Neuronal stem cell (in vitro differentiated cells): ENCODE data around the gene SLC9A5.

Source experiments
- DNase-seq: peaks from one replicate; pipeline ENCODE4 v3.0.0-alpha.2; 2013; ENCODE audit warnings: low spot score
- H2AFZ ChIP-seq: one replicate; pipeline ENCODE4 v1.6.1; 2013; ENCODE audit warnings: mild to moderate bottlenecking, low read length, inconsistent platforms
- H2AK5ac ChIP-seq: 2 replicates; pipeline ENCODE4 v1.6.1; 2013; ENCODE audit warnings: low read depth, mild to moderate bottlenecking, inconsistent platforms, low read length, moderate library complexity, mixed read lengths
- H2BK120ac ChIP-seq: 2 replicates; pipeline ENCODE4 v1.6.1; 2013; ENCODE audit warnings: low read depth, mild to moderate bottlenecking, inconsistent platforms, low read length, moderate library complexity, mixed read lengths
- H2BK12ac ChIP-seq: one replicate; pipeline ENCODE4 v1.6.1; 2013; ENCODE audit warnings: low read length, inconsistent platforms
- H2BK15ac ChIP-seq: 2 replicates; pipeline ENCODE4 v1.6.1; 2013; ENCODE audit warnings: mild to moderate bottlenecking, low read length, inconsistent platforms, mixed read lengths
- H2BK5ac ChIP-seq: one replicate; pipeline ENCODE4 v1.6.1; 2013; ENCODE audit warnings: inconsistent platforms, mild to moderate bottlenecking, low read length, moderate library complexity
- H3K14ac ChIP-seq: one replicate; pipeline ENCODE4 v1.6.1; 2013; ENCODE audit warnings: low read length, inconsistent platforms
- H3K18ac ChIP-seq: 2 replicates; pipeline ENCODE4 v1.6.1; 2013; ENCODE audit warnings: low read length, inconsistent platforms
- H3K23ac ChIP-seq: 2 replicates; pipeline ENCODE4 v1.6.1; 2013; ENCODE audit warnings: low read depth, mild to moderate bottlenecking, mixed read lengths, low read length, inconsistent platforms; ENCODE audit not compliant: poor library complexity
- H3K27ac ChIP-seq: replicated peaks from 3 replicates; pipeline ENCODE4 v1.5.1; 2013; ENCODE audit warnings: low read length, inconsistent platforms
- H3K27me3 ChIP-seq, 3 experiments: 2 replicates each; pipeline ENCODE4 v1.6.1; 2013; ENCODE audit warnings: low read length in 3 of 3, mild to moderate bottlenecking in 2 of 3, inconsistent platforms in 1 of 3, low read depth in 1 of 3, mixed read lengths in 1 of 3, moderate library complexity in 1 of 3; ENCODE audit not compliant: control insufficient read depth in 3 of 3, insufficient read depth in 3 of 3
- H3K36me3 ChIP-seq, 2 donors: replicated peaks in 1 of 2; 2 replicates each; pipeline ENCODE4 v1.6.1; 2013; ENCODE audit warnings: low read length in 2 of 2; ENCODE audit not compliant: control insufficient read depth in 2 of 2, insufficient read depth in 2 of 2
- H3K4ac ChIP-seq: 2 replicates; pipeline ENCODE4 v1.6.1; 2013; ENCODE audit warnings: inconsistent platforms, mild to moderate bottlenecking, low read length, moderate library complexity
- H3K4me1 ChIP-seq, 2 donors: 1 replicate in 1 of 2; 2 replicates in 1 of 2; pipeline ENCODE4 v1.6.1; 2013; ENCODE audit warnings: low read length in 2 of 2, low read depth in 1 of 2; ENCODE audit not compliant: control insufficient read depth in 2 of 2, insufficient read depth in 1 of 2
- H3K4me2 ChIP-seq: one replicate; pipeline ENCODE4 v1.6.1; 2013; ENCODE audit warnings: mild to moderate bottlenecking, low read length, inconsistent platforms; ENCODE audit not compliant: insufficient read depth, poor library complexity, severe bottlenecking
- H3K4me3 ChIP-seq, 2 donors: 2 replicates each; pipeline ENCODE4 v1.5.1; 2013; ENCODE audit warnings: low read length in 2 of 2, mild to moderate bottlenecking in 2 of 2, inconsistent platforms in 1 of 2, moderate library complexity in 1 of 2
- H3K79me1 ChIP-seq: one replicate; pipeline ENCODE4 v1.6.1; 2013; ENCODE audit warnings: low read depth, mild to moderate bottlenecking, inconsistent platforms, low read length, moderate library complexity
- H3K9ac ChIP-seq: one replicate; pipeline ENCODE4 v1.6.1; 2013; ENCODE audit warnings: mild to moderate bottlenecking, low read depth, low read length, inconsistent platforms; ENCODE audit not compliant: poor library complexity
- H3K9me3 ChIP-seq, 2 donors: replicated peaks in 1 of 2; 2 replicates each; pipeline versions ENCODE3 to v1.6.1; 2013; ENCODE audit warnings: low read length in 2 of 2, mild to moderate bottlenecking in 2 of 2, inconsistent platforms in 1 of 2, low read depth in 1 of 2, mixed read lengths in 1 of 2, moderate library complexity in 1 of 2; ENCODE audit not compliant: control insufficient read depth in 2 of 2, insufficient read depth in 1 of 2
- H4K8ac ChIP-seq: one replicate; pipeline ENCODE4 v1.6.1; 2013; ENCODE audit warnings: low read depth, mild to moderate bottlenecking, inconsistent platforms, low read length, moderate library complexity
- H4K91ac ChIP-seq: one replicate; pipeline ENCODE4 v1.6.1; 2013; ENCODE audit warnings: low read length, low read depth, mild to moderate bottlenecking, inconsistent platforms; ENCODE audit not compliant: poor library complexity
- WGBS, 2 donors: extraction: QIAGEN DNeasy Blood & Tissue Kit; methylation state at CpG; one replicate each; pipeline ENCODE4 v1.1.7; 2013; ENCODE audit warnings: missing lambda C conversion rate in 2 of 2, mixed read lengths in 1 of 2; ENCODE audit not compliant: insufficient read length in 2 of 2, insufficient replicate concordance in 1 of 2; ENCODE audit errors: extremely low coverage in 2 of 2; 5-methylcytosine and 5-hydroxymethylcytosine counted together

Gene SLC9A5

DNA sequence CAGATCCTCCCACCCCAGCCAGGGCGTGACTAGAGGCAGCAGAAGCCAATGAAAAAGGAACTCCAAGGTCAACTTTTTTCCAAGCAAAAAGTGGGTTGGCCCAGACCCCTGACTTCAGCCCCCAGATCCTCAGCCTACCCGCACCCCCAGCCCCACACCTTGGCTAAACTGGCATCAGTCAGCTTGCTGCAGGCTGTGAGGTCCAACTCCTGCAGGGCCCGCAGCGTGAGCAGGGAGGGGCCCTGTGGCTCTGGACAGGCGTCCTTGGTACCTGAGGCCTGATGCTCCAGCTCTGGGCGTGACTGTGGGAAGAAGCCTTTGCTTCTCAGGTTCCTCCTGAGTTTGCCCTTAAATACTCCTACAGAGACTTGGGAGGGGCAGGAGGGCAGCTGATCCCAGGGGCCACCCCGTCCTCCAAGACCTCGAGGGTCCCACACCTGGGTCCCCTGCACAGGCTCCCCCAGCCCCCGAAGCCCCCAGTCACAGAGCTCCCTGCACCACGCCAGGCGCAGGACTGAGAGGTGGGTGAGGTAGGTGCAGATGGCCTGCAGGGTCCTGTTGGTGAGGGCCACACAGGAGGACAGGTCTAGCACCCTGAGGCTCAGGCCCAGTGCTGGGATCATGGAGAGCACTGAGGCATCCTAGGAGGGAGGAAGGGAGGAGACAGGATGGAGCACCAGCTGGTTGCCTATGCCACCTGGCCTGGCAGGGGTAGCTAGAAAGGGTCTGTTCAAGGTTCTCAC is 40.5 kb upstream of the SLC9A5 start:
- Histone ChIP-seq H3K4me1 (peaks cover 8 to 21% of the 10 kb centered on the region in 2 donors), H3K4me3 (no peak overlapping the region), H2BK12ac (no peak overlapping the region), H2BK120ac (peak overlapping the region; percentile 47), H3K27ac (no peak overlapping the region), H4K8ac (no peak overlapping the region), H2BK15ac (no peak overlapping the region), H3K9ac (no peak overlapping the region), H3K23ac (peak overlapping the region; percentile 23), H3K9me3 (no peaks in the 10 kb centered on the region), H2AK5ac (peak overlapping the region; percentile 33), H2BK5ac (peak overlapping the region; percentile 91), H3K27me3 (no peaks in the 10 kb centered on the region), H3K4me2 (no peak overlapping the region), H3K14ac (peak overlapping the region; percentile 64), H3K4ac (no peak overlapping the region), H3K18ac (no peak overlapping the region), H2AFZ (no peak overlapping the region), H3K79me1 (no peaks in the 10 kb centered on the region), H4K91ac (no peak overlapping the region), H3K36me3 (peaks cover 7 to 21% of the 10 kb centered on the region in 2 donors)
- no peak for DNase-seq
- WGBS, 2 donors = no CpG with 5 or more reads among the region's 11 CpGs

DNA sequence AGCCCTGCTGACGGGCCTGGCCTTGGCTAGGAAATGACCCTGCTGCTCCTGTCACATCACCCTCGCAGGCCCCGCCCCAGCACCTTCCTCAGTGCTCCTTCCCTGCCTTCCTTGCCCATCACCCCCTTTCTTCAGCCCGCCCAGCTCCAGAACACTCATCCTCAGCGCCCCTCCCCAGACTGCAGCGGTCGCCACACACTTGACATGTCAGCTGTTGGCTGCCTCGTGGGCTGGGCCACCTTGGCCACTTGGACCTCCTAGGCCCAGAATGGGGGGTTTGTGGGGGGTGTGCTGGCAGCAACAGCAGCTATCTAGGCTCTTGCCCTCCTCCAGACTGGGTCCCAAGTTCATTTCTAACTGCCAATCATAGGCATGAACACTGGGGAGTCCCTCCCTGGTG is 39.2 kb upstream of the SLC9A5 start:
- no peak overlapping the region for H2BK120ac ChIP-seq
- peaks cover 0 to 10% of the 10 kb centered on the region in 2 donors for H3K36me3 ChIP-seq
- H2BK5ac ChIP-seq = no peak overlapping the region

DNA sequence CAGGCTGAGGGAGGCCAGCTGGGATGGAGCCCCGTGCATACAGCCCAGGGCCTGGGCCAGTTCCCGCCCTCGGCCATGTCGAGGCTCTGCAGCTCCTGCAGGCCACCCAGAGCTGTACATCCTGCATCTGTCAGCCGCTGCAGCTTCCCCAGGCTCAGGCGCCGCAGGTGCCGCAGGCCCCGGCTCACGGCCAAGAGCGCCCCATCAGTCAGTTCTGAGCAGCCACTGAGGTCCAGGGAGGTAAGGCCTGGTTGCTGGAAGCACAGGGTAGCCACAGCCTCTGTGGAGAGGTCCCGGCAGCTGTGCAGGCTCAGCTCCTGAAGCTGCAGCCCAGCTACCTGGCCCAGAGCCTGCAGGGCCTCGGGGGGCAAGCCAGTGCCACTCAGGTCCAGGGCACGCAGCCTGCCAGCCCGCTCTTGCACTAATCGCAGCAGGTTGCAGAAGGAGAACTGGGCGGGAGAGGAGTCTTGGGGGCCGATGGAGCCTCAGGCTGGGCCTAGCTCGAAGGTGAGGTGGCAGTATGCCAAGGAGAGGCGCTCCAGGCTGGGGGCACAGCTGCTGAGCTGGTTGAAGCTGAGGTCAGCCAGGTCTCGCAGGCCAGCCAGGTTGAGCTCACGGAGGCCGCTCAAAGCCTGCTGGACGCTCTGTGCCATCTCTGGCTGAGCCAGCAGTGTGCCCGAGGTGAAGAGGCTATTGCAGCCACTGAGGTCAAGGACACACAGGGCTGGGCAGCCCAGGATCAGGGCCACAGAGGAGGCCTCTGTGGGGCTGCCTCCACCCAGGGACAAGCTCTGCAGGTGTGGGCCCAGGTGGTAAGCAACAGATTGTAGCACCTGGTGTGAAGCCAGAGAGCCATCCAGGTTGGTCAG is 38.5 kb upstream of the SLC9A5 start:
- WGBS, 2 donors = no CpG with 5 or more reads among the region's 25 CpGs
- Histone ChIP-seq H3K18ac (peak overlapping the region; percentile 17), H2AFZ (no peak overlapping the region), H3K14ac (peak overlapping the region; percentile 58), H3K27ac (no peak overlapping the region), H3K23ac (peak overlapping the region; percentile 37), H2BK12ac (no peak overlapping the region), H2BK15ac (no peak overlapping the region), H4K8ac (no peak overlapping the region), H3K79me1 (peaks cover 1% of the 10 kb centered on the region), H3K36me3 (peaks cover 0 to 10% of the 10 kb centered on the region in 2 donors), H3K4ac (no peak overlapping the region), H2AK5ac (peak overlapping the region; percentile 79), H4K91ac (no peak overlapping the region), H3K4me1 (peaks cover 8 to 21% of the 10 kb centered on the region in 2 donors), H3K9ac (no peak overlapping the region), H2BK120ac (no peak overlapping the region), H2BK5ac (no peak overlapping the region), H3K4me3 (no peak overlapping the region), H3K27me3 (no peaks in the 10 kb centered on the region), H3K4me2 (no peak overlapping the region), H3K9me3 (no peaks in the 10 kb centered on the region)
- DNase-seq = no peak

More for the DNA sequence above, 39.2 kb upstream of the SLC9A5 start:
- Histone ChIP-seq H4K8ac (peak overlapping the region; percentile 19), H3K4me1 (peaks cover 8 to 21% of the 10 kb centered on the region in 2 donors), H2AK5ac (peak overlapping the region; percentile 66), H2BK15ac (no peak overlapping the region), H4K91ac (no peak overlapping the region), H3K9me3 (no peaks in the 10 kb centered on the region), H3K14ac (no peak overlapping the region), H3K79me1 (no peaks in the 10 kb centered on the region), H3K23ac (no peak overlapping the region), H2BK12ac (no peak overlapping the region), H3K27me3 (no peaks in the 10 kb centered on the region), H3K18ac (no peak overlapping the region), H3K4ac (no peak overlapping the region), H3K9ac (peak overlapping the region; percentile 47), H3K27ac (no peak overlapping the region), H3K4me2 (no peak overlapping the region), H3K4me3 (no peak overlapping the region), H2AFZ (no peak overlapping the region)
- DNase-seq = no peak
- no CpG with 5 or more reads among the region's 8 CpGs for WGBS, 2 donors

DNA sequence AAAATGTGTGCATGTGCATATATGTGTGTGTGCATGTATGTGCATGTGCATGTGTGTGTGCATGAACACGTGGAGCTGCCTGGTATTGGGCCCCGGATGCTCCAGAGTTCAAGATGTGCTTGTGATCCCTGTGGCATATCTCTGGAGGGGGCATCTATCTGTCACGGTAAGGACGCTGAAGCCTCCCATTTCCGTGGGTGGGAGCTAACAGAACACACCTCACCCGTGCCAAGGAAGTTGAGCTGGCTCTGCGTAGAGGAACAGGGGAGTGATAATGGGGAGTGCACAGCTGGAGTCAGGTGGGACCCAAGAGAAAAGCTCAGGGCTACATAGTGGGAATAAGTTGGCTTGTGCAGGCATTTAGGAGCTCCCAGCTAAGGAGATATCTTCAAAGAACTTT is 37.1 kb upstream of the SLC9A5 start:
- Histone ChIP-seq H3K4me1 (peaks cover 8 to 13% of the 10 kb centered on the region in 2 donors), H4K91ac (no peak overlapping the region), H2BK15ac (no peak overlapping the region), H2AK5ac (no peak overlapping the region), H3K4me2 (no peak overlapping the region), H3K4me3 (no peak overlapping the region), H4K8ac (no peak overlapping the region), H3K36me3 (peaks cover 0 to 6% of the 10 kb centered on the region in 2 donors), H3K14ac (no peak overlapping the region), H2AFZ (no peak overlapping the region), H2BK5ac (no peak overlapping the region), H3K4ac (no peak overlapping the region), H2BK12ac (no peak overlapping the region), H3K18ac (no peak overlapping the region), H3K27me3 (no peaks in the 10 kb centered on the region), H3K79me1 (peaks cover 1% of the 10 kb centered on the region), H3K9ac (no peak overlapping the region), H3K23ac (no peak overlapping the region), H3K9me3 (no peaks in the 10 kb centered on the region), H2BK120ac (no peak overlapping the region), H3K27ac (no peak overlapping the region)
- no peak for DNase-seq
- no CpG with 5 or more reads among the region's 7 CpGs for WGBS, 2 donors
